ENCODE data around the gene IRX1.

DNA sequence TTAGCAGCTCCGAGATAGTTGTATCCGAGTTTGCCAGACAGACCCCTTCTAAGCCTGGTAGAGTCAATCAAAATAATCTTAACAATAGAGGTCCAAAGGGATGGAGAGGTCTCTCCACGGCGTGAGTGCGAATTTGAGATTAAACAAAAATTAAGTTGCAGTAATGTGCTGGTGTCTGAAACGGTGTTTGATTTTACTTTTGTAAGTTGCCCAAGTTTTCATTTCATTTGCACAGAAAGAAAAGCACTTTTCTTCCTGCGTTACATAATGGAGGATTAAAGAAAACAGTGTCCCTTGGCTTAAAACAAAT, 1.2 kb downstream of the IRX1 start:
- TF ChIP-seq DNMT1 (CRISPR knock-in tag; IDR thresholded peaks at IDR 0.05) (no peak), RFX5 (IDR thresholded peaks at IDR 0.05; ENCODE audit: low read depth, low read length) (no peak)
- TF ChIP-seq, protein P1, sequence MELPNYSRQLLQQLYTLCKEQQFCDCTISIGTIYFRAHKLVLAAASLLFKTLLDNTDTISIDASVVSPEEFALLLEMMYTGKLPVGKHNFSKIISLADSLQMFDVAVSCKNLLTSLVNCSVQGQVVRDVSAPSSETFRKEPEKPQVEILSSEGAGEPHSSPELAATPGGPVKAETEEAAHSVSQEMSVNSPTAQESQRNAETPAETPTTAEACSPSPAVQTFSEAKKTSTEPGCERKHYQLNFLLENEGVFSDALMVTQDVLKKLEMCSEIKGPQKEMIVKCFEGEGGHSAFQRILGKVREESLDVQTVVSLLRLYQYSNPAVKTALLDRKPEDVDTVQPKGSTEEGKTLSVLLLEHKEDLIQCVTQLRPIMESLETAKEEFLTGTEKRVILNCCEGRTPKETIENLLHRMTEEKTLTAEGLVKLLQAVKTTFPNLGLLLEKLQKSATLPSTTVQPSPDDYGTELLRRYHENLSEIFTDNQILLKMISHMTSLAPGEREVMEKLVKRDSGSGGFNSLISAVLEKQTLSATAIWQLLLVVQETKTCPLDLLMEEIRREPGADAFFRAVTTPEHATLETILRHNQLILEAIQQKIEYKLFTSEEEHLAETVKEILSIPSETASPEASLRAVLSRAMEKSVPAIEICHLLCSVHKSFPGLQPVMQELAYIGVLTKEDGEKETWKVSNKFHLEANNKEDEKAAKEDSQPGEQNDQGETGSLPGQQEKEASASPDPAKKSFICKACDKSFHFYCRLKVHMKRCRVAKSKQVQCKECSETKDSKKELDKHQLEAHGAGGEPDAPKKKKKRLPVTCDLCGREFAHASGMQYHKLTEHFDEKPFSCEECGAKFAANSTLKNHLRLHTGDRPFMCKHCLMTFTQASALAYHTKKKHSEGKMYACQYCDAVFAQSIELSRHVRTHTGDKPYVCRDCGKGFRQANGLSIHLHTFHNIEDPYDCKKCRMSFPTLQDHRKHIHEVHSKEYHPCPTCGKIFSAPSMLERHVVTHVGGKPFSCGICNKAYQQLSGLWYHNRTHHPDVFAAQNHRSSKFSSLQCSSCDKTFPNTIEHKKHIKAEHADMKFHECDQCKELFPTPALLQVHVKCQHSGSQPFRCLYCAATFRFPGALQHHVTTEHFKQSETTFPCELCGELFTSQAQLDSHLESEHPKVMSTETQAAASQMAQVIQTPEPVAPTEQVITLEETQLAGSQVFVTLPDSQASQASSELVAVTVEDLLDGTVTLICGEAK (IDR thresholded peaks at IDR 0.05), result no peak
- TF ChIP-seq, protein P1 (CRISPR knock-in tag; IDR thresholded peaks at IDR 0.05), result no peak

Measured in HepG2 (cell line).